ENCODE data around the gene ABCA8. TPM values are rescaled to one million over a fixed set of nuclear protein-coding genes. Genes with fewer than 3 reads are reported as not detected.

ABCA8 gene
- total RNA-seq, 6 experiments from 2014 or later = 0.12 to 0.14 TPM; not detected in 4

- H3K4me1 Mint-ChIP-seq (ENCODE audit: low read depth) = 0 out of 2 replicates have a peak, but pooled peaks cover 6% of the 10 kb centered on the region
- H3K36me3 Mint-ChIP-seq (ENCODE audit: low read depth) = peaks cover 7% of the 10 kb centered on the region; the same call in 1 of the 2 replicates
- no peak for TF ChIP-seq CTCF (IDR thresholded peaks at IDR 0.05)
- H3K9me3 Mint-ChIP-seq = peaks cover 30% of the 10 kb centered on the region
- H3K4me3 Mint-ChIP-seq = no peak overlapping the region
- H3K27me3 Mint-ChIP-seq (ENCODE audit: insufficient read depth) = peaks cover 5% of the 10 kb centered on the region; the same call in 1 of the 2 replicates
- H3K27ac Mint-ChIP-seq = no peak overlapping the region
- DNase-seq = no peak
Observed at GRCh38 chr17:68835071-68835470, 120.1 kb downstream of the ABCA8 start.

- no peak for TF ChIP-seq CTCF (IDR thresholded peaks at IDR 0.05)
- Mint-ChIP-seq H3K9me3 (peaks cover 27% of the 10 kb centered on the region), H3K27me3 (ENCODE audit: insufficient read depth) (peaks cover 3% of the 10 kb centered on the region; the same call in 1 of the 2 replicates), H3K27ac (no peak overlapping the region), H3K4me1 (ENCODE audit: low read depth) (0 out of 2 replicates have a peak, but pooled peaks cover 6% of the 10 kb centered on the region), H3K36me3 (ENCODE audit: low read depth) (peaks cover 7% of the 10 kb centered on the region; the same call in 1 of the 2 replicates), H3K4me3 (no peak overlapping the region)
- no peak for DNase-seq
Observed at GRCh38 chr17:68834328-68834836, 120.8 kb downstream of the ABCA8 start.

GRCh38 chr17:68832109-68832802, 122.9 kb downstream of the ABCA8 start:
- H3K36me3 Mint-ChIP-seq (ENCODE audit: low read depth) = peaks cover 7% of the 10 kb centered on the region; the same call in 1 of the 2 replicates
- no peaks in the 10 kb centered on the region; the same call in 1 of the 2 replicates for H3K27me3 Mint-ChIP-seq (ENCODE audit: insufficient read depth)
- DNase-seq = no peak
- no peak overlapping the region for H3K4me3 Mint-ChIP-seq
- H3K4me1 Mint-ChIP-seq (ENCODE audit: low read depth) = 0 out of 2 replicates have a peak, but pooled peaks cover 6% of the 10 kb centered on the region
- peaks cover 19% of the 10 kb centered on the region for H3K9me3 Mint-ChIP-seq
- no peak for TF ChIP-seq CTCF (IDR thresholded peaks at IDR 0.05)
- no peak overlapping the region for H3K27ac Mint-ChIP-seq

GRCh38 chr17:68831170-68831569, 124.0 kb downstream of the ABCA8 start:
- Mint-ChIP-seq H3K4me1 (ENCODE audit: low read depth) (0 out of 2 replicates have a peak, but pooled peaks cover 6% of the 10 kb centered on the region), H3K9me3 (peaks cover 12% of the 10 kb centered on the region; the same call in 1 of the 2 replicates), H3K36me3 (ENCODE audit: low read depth) (peaks cover 7% of the 10 kb centered on the region; the same call in 1 of the 2 replicates), H3K27me3 (ENCODE audit: insufficient read depth) (no peaks in the 10 kb centered on the region; the same call in 1 of the 2 replicates), H3K27ac (no peak overlapping the region), H3K4me3 (no peak overlapping the region)
- TF ChIP-seq CTCF (IDR thresholded peaks at IDR 0.05) = no peak
- DNase-seq = no peak

GRCh38 chr17:68830313-68830712, 124.9 kb downstream of the ABCA8 start:
- DNase-seq = no peak
- Mint-ChIP-seq H3K9me3 (peaks cover 12% of the 10 kb centered on the region; the same call in 1 of the 2 replicates), H3K4me3 (no peak overlapping the region), H3K36me3 (ENCODE audit: low read depth) (peaks cover 7% of the 10 kb centered on the region; the same call in 1 of the 2 replicates), H3K27me3 (ENCODE audit: insufficient read depth) (no peaks in the 10 kb centered on the region; the same call in 1 of the 2 replicates), H3K27ac (no peak overlapping the region), H3K4me1 (ENCODE audit: low read depth) (0 out of 2 replicates have a peak, but pooled peaks cover 6% of the 10 kb centered on the region)
- no peak for TF ChIP-seq CTCF (IDR thresholded peaks at IDR 0.05)
